ENCODE data around the gene LRRC52. TPM values are rescaled to one million over a fixed set of nuclear protein-coding genes. Genes with fewer than 3 reads are reported as not detected.

The LRRC52 gene
- total RNA-seq, 1 experiment from 2014 or later = not detected

- ChIA-PET CTCF (interaction anchor here (0.7 to 5.1 kb wide), 8 partner anchors 9 to 868 kb away, joined by 3 to 57 read pairs (median 3); partner anchors contain the start of gene MGST3), POLR2A (interaction anchor here (0.8 to 1.1 kb wide), 2 partner anchors 9 to 22 kb away, joined by 3 to 6 read pairs; no protein-coding TSS in a partner anchor)
- BruUV-seq (replicated peaks) = no TSS peak
- Mint-ChIP-seq H3K4me3 (ENCODE audit: unreplicated experiment) (no peak overlapping the region), H3K4me1 (ENCODE audit: insufficient read depth, unreplicated experiment) (no peaks in the 10 kb centered on the region), H3K27me3 (ENCODE audit: insufficient read depth, unreplicated experiment) (peaks cover 5% of the 10 kb centered on the region), H3K27ac (ENCODE audit: low read depth, unreplicated experiment) (no peak overlapping the region), H3K36me3 (ENCODE audit: insufficient read depth, unreplicated experiment) (no peaks in the 10 kb centered on the region), H3K9me3 (ENCODE audit: unreplicated experiment) (peaks cover 6% of the 10 kb centered on the region)
- TF ChIP-seq CTCF (IDR thresholded peaks at IDR 0.05; ENCODE audit: unreplicated experiment) = no peak
- intact Hi-C loops (cut with micrococcal nuclease) = no loop called here
- no peak for DNase-seq (ENCODE audit: unreplicated experiment)
Measured at GRCh38 chr1:165610866-165611265, 67.1 kb downstream of the LRRC52 start.

- H3K27me3 Mint-ChIP-seq (ENCODE audit: insufficient read depth, unreplicated experiment) = peaks cover 17% of the 10 kb centered on the region
- intact Hi-C loops (cut with micrococcal nuclease) = no loop called here
- H3K9me3 Mint-ChIP-seq (ENCODE audit: unreplicated experiment) = peaks cover 6% of the 10 kb centered on the region
- no peak overlapping the region for H3K4me3 Mint-ChIP-seq (ENCODE audit: unreplicated experiment)
- no peaks in the 10 kb centered on the region for H3K4me1 Mint-ChIP-seq (ENCODE audit: insufficient read depth, unreplicated experiment)
- no peaks in the 10 kb centered on the region for H3K36me3 Mint-ChIP-seq (ENCODE audit: insufficient read depth, unreplicated experiment)
- POLR2A ChIA-PET = no interaction called here
- BruUV-seq (replicated peaks) = no TSS peak
- CTCF ChIA-PET = interaction anchor here (5.1 kb wide), 1 partner anchor 11 kb away, joined by 57 read pairs; no protein-coding TSS in a partner anchor
- no peak overlapping the region for H3K27ac Mint-ChIP-seq (ENCODE audit: low read depth, unreplicated experiment)
- TF ChIP-seq CTCF (IDR thresholded peaks at IDR 0.05; ENCODE audit: unreplicated experiment) = no peak
- DNase-seq (ENCODE audit: unreplicated experiment) = no peak
Measured at GRCh38 chr1:165612062-165612461, 68.3 kb downstream of the LRRC52 start.

Other genes starting within 250 kb of the LRRC52 start
- gene LMX1A, start 187.3 kb upstream of the LRRC52 start, total RNA-seq (2022) = not detected in 2 replicates
- not detected in 2 replicates for gene RXRG, start 98.9 kb upstream of the LRRC52 start, total RNA-seq (2022)
- 75.5 and 97.1 TPM in 2 replicates for gene MGST3, start 87.2 kb downstream of the LRRC52 start, total RNA-seq (2022)
- gene ALDH9A1, start 154.6 kb downstream of the LRRC52 start, total RNA-seq (2022) = 56.3 and 67.1 TPM in 2 replicates
- gene TMCO1, start 224.9 kb downstream of the LRRC52 start, total RNA-seq (2022) = 158 and 202 TPM in 2 replicates

Measured in MCF 10A (cell line).